Activated CD4-positive, alpha-beta T cell treated with anti-CD3 and anti-CD28 coated beads, Interleukin-2, amount 50 U/mL, for 24 hours (primary cell): ENCODE data around the gene EPAS1.
"Not testable (repeated sequence)": the region's sequence is repeated elsewhere in the genome, so short reads cannot be mapped to it uniquely, and the experiment has no call there.

ENCODE experiments used
- DNase-seq, 2 donors: peaks; one replicate each; pipeline ENCODE4 v3.0.0-alpha.2; 2020; ENCODE audit warnings: low read depth in 1 of 2, low spot score in 1 of 2

Gene EPAS1

GRCh38 chr2:46381871-46382270, 84.7 kb downstream of the EPAS1 start:
- no peak for DNase-seq

GRCh38 chr2:46382331-46383112, 85.3 kb downstream of the EPAS1 start:
- no peak for DNase-seq

- no peak for DNase-seq
These were observed 85.8 kb downstream of the EPAS1 start for GRCh38 chr2:46383113-46383395.

GRCh38 chr2:46383784-46384456, 86.7 kb downstream of the EPAS1 start:
- no peak for DNase-seq

GRCh38 chr2:46384457-46384815, 87.2 kb downstream of the EPAS1 start:
- DNase-seq = no peak

- no peak for DNase-seq
These were observed 88.8 kb downstream of the EPAS1 start for GRCh38 chr2:46385786-46386577.

GRCh38 chr2:46386763-46387162, 89.6 kb downstream of the EPAS1 start:
- DNase-seq = no peak

- no peak for DNase-seq
These were observed 90.1 kb downstream of the EPAS1 start for GRCh38 chr2:46387292-46387691.

- DNase-seq = no peak
These were observed 90.8 kb downstream of the EPAS1 start for GRCh38 chr2:46387886-46388515.

GRCh38 chr2:46388881-46389280, 91.7 kb downstream of the EPAS1 start:
- DNase-seq = no peak

- DNase-seq = no peak
These were observed 92.3 kb downstream of the EPAS1 start for GRCh38 chr2:46389417-46389916.

- no peak for DNase-seq
These were observed 92.8 kb downstream of the EPAS1 start for GRCh38 chr2:46390036-46390435.

- no peak for DNase-seq
These were observed 93.7 kb downstream of the EPAS1 start for GRCh38 chr2:46390901-46391395.

GRCh38 chr2:46392561-46393346, 95.5 kb downstream of the EPAS1 start:
- no peak for DNase-seq

- DNase-seq = no peak
These were observed 96.2 kb downstream of the EPAS1 start for GRCh38 chr2:46393347-46393820.

- DNase-seq = no peak
These were observed 96.7 kb downstream of the EPAS1 start for GRCh38 chr2:46393865-46394264.

GRCh38 chr2:46394649-46395510, 97.7 kb downstream of the EPAS1 start:
- no peak for DNase-seq

- DNase-seq = not testable (repeated sequence)
These were observed 98.5 kb downstream of the EPAS1 start for GRCh38 chr2:46395730-46396129.

- DNase-seq = no peak
These were observed 102.8 kb downstream of the EPAS1 start for GRCh38 chr2:46400016-46400415.
